Adrenal gland (tissue), 12 donors: ENCODE data around the gene CCDC80. TPM values are rescaled to one million over a fixed set of nuclear protein-coding genes. Genes with fewer than 3 reads are reported as not detected.

Experiments
- DNase-seq, 7 donors: peaks; one replicate each; pipeline ENCODE4 v3.0.0-alpha.2; 2019 to 2020
- H3K27ac ChIP-seq, 5 donors: fragments of 200-600 bp; sonication (generic) in 4 of 5; 1 replicate in 3 of 5; 2 replicates in 2 of 5; pipeline versions ENCODE4 v1.5.1 to v1.8.0; 2016 to 2020; ENCODE audit warnings: mild to moderate bottlenecking in 1 of 5
- H3K27me3 ChIP-seq: fragments of 200-600 bp; 2 replicates; pipeline ENCODE4 v1.8.0; 2021
- H3K36me3 ChIP-seq, 2 donors: fragments of 200-600 bp; replicated peaks in 1 of 2; 1 replicate in 1 of 2; 2 replicates in 1 of 2; pipeline versions ENCODE4 v1.5.1 to v1.8.0; 2018 to 2022
- H3K4me1 ChIP-seq, 2 donors: fragments of 200-600 bp; replicated peaks in 1 of 2; 1 replicate in 1 of 2; 2 replicates in 1 of 2; pipeline versions ENCODE4 v1.5.1 to v1.8.0; 2018 to 2021
- H3K4me3 ChIP-seq, 4 donors: fragments of 200-600 bp; sonication (generic) in 3 of 4; one replicate each; pipeline ENCODE4 v1.5.1; 2016 to 2018
- H3K9me3 ChIP-seq, 3 donors: fragments of 200-600 bp; sonication (generic) in 1 of 3; replicated peaks in 1 of 3; 1 replicate in 2 of 3; 2 replicates in 1 of 3; pipeline versions ENCODE4 v1.5.1 to v1.8.0; 2016 to 2021
- CTCF ChIP-seq, 6 experiments: fragments of 450-650 bp in 4 of 6; fragments of 200-600 bp in 2 of 6; sonication (generic) in 1 of 6; IDR thresholded peaks; 1 replicate in 5 of 6; 2 replicates in 1 of 6; pipeline versions ENCODE4 v1.5.1 to v1.8.0; 2016 to 2021; ENCODE audit warnings: antibody characterized with exemption in 6 of 6, mild to moderate bottlenecking in 2 of 6, moderate library complexity in 1 of 6
- POLR2A ChIP-seq, 2 donors: fragments of 450-650 bp; IDR thresholded peaks; one replicate each; pipeline ENCODE4 v1.6.1; 2017; ENCODE audit warnings: antibody characterized with exemption in 2 of 2, mild to moderate bottlenecking in 2 of 2, moderate library complexity in 1 of 2
- WGBS, 4 donors: extraction: QIAGEN DNeasy Blood & Tissue Kit in 2 of 4; methylation state at CpG; one replicate each; pipeline versions ENCODE4 v1.1.5 to v1.1.7; 2013 to 2017; 5-methylcytosine and 5-hydroxymethylcytosine counted together
- intact Hi-C, 2 donors: fragments of 100-400 bp; cut with DNase I; formaldehyde crosslinking; loops; one replicate each; pipeline versions ENCODE4 v1.14.1 to v1.15.0; 2022 to 2023
- polyA plus RNA-seq, 3 donors: library from polyadenylated mRNA; stranded (reverse); fragments of 200-250 nt in 2 of 3; fragments of 350-450 nt in 1 of 3; fragmentation: Illumina TruSeq in 1 of 3; extraction: RNeasy Lipid Tissue Mini Kit (QIAGEN cat#74804) in 1 of 3; gene quantifications; one replicate each; pipeline ENCODE4 v1.2.3, GENCODE V29; 2013 to 2014
- total RNA-seq, 9 donors: library from RNA; depleted of rRNA in 4 of 9; stranded (reverse); fragments of >200 nt in 4 of 9; fragments of 120-200 nt in 1 of 9; fragmentation: NEBNext Ultra II Directional in 1 of 9; extraction: Animal tissue kit (Norgen Biotek cat#: 25700) in 1 of 9; gene quantifications; one replicate each; pipeline versions ENCODE4 v1.1.0 to v1.2.4, GENCODE V29; 2013 to 2023
- donor health status: healthy with polysubstance abuse.
- donor health status: Bipolar disorder and iron deficiency.
- donor health status: DM: yes; HTN: yes; CAD: no.
- donor health status: DM: no; HTN: no; CAD: no.
- donor health status: DM: no; HTN: no; CAD: no.
- donor health status: DM: yes; HTN: yes; CAD: no.

CCDC80 gene
- total and polyA plus RNA-seq, 12 donors: 5.7 to 65.3 (median 17.9) TPM

DNA sequence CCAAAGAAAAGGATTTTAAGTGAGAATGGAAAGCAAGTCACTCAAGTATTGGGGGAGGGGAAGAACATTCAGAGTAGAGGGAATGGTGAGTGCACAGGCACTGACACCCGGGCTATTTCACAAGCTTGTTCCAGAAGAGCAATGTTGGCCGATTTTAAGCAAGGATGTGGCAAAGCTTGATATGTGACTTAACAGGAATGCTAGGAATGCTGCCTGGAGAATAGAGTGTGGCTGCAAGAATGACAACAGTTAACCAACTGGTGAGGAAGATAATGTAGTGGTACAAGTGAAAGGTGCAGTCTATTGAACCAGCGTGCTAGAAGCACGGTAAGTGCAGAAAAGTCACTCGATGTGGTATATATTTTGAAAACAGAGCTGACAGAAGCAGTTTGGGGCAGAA lies 6.2 kb upstream of the CCDC80 start:
- intact Hi-C loops: loop anchor here (10.0 kb wide), 3 partner anchors 62 to 338 kb away; no protein-coding TSS in a partner anchor
- Histone ChIP-seq H3K27ac (no peak overlapping the region), H3K9me3 (no peaks in the 10 kb centered on the region), H3K4me1 (peaks cover 4 to 10% of the 10 kb centered on the region in 2 donors), H3K36me3 (no peaks in the 10 kb centered on the region), H3K27me3 (peaks cover 3% of the 10 kb centered on the region), H3K4me3 (no peak overlapping the region)
- 54 to 64% (median 57%) methylated on average over 5 of the region's 5 CpGs for WGBS, 4 donors
- no peak for DNase-seq
- no peak for TF ChIP-seq POLR2A (IDR thresholded peaks at IDR 0.05)
- TF ChIP-seq CTCF (IDR thresholded peaks at IDR 0.05): no peak

- 72 to 74% (median 73%) methylated on average over 7 of the region's 7 CpGs for WGBS, 4 donors
- H3K36me3 ChIP-seq: no peaks in the 10 kb centered on the region
- no peaks in the 10 kb centered on the region for H3K9me3 ChIP-seq
- H3K27me3 ChIP-seq: peaks cover 3% of the 10 kb centered on the region
- DNase-seq: no peak
- no peak overlapping the region for H3K27ac ChIP-seq
- H3K4me1 ChIP-seq: peaks cover 5 to 14% of the 10 kb centered on the region in 2 donors
- intact Hi-C loops: loop anchor here (10.0 kb wide), 3 partner anchors 62 to 338 kb away; no protein-coding TSS in a partner anchor
- no peak for TF ChIP-seq CTCF (IDR thresholded peaks at IDR 0.05)
- TF ChIP-seq POLR2A (IDR thresholded peaks at IDR 0.05): no peak
- H3K4me3 ChIP-seq: no peak overlapping the region
Observed at GRCh38 chr3:112646623-112647022, 5.7 kb upstream of the CCDC80 start.

DNA sequence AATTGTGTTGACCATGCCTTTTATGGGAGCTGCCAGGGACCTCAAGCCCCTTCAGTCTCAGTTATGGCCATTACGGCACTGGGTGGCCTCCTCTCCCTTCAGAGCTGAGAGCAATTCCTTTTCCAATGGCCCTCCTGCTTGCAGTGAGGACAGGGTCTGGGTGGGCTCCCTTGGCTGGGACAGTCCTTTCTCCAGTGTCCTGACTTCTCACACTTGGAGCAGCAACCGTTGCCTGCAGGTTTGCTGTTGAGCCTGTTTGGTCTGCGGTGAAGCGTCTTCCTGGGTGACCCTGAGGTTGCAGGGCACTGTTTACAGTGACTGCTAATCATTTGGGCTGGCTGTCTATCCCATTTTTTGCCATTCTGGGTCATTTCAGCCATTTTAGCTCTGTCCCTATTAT lies 3.5 kb upstream of the CCDC80 start:
- Histone ChIP-seq H3K4me1 (peaks cover 10 to 34% of the 10 kb centered on the region in 2 donors), H3K4me3 (no peak overlapping the region), H3K36me3 (no peaks in the 10 kb centered on the region), H3K9me3 (no peaks in the 10 kb centered on the region), H3K27me3 (peaks cover 3% of the 10 kb centered on the region), H3K27ac (no peak overlapping the region)
- 70 to 81% (median 76%) methylated on average over 4 of the region's 4 CpGs for WGBS, 4 donors
- TF ChIP-seq CTCF (IDR thresholded peaks at IDR 0.05): no peak
- TF ChIP-seq POLR2A (IDR thresholded peaks at IDR 0.05): no peak
- intact Hi-C loops: loop anchor here (5.0 to 10.0 kb wide), 4 partner anchors 60 to 340 kb away; no protein-coding TSS in a partner anchor
- DNase-seq: no peak

GRCh38 chr3:112643621-112644240 lies 2.8 kb upstream of the CCDC80 start:
- intact Hi-C loops: loop anchor here (5.0 to 10.0 kb wide), 4 partner anchors 59 to 341 kb away; no protein-coding TSS in a partner anchor
- H3K4me3 ChIP-seq: no peak overlapping the region
- TF ChIP-seq POLR2A (IDR thresholded peaks at IDR 0.05) (no peak), CTCF (IDR thresholded peaks at IDR 0.05) (no peak)
- peaks cover 3% of the 10 kb centered on the region for H3K27me3 ChIP-seq
- no peaks in the 10 kb centered on the region for H3K9me3 ChIP-seq
- DNase-seq: no peak
- H3K27ac ChIP-seq: no peak overlapping the region
- peaks cover 10 to 34% of the 10 kb centered on the region in 2 donors for H3K4me1 ChIP-seq
- WGBS, 4 donors: 73 to 84% (median 81%) methylated on average over 3 of the region's 3 CpGs
- no peaks in the 10 kb centered on the region for H3K36me3 ChIP-seq
